Cortex of kidney (tissue), 1 donor: ENCODE measurements around the gene PNPLA6.

Experiments used
- DNase-seq: peaks from one replicate; lab custom pipeline; 2025; lab: John Stamatoyannopoulos, UW

Gene PNPLA6

GRCh38 chr19:7535047-7535997 is at the start of gene PNPLA6:
Gene PNPLA6 (plus strand): TSS chr19:7535717. CDS start chr19:7535789, 72 bp downstream.
- DNase-seq = no peak

DNA sequence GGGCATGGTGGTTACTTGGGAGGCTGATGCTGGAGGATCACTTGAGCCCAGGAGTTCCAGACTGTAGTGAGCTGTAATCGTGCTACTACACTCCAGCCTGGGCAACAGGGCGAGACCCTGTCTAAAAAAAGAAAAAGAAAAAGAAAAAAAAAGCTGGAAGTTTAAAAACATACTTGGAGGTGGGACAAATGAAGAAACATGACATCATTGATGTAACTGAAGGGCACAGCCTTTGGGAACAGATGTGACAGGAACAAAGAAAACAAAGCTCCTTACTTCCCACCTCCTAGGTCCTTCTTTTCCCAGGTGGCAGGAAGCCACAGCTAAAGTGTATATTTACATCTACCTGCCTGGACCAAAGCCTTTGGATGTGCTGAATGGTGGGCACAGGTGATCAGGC is 48.6 kb upstream of the PNPLA6 start:
- no peak for DNase-seq

DNA sequence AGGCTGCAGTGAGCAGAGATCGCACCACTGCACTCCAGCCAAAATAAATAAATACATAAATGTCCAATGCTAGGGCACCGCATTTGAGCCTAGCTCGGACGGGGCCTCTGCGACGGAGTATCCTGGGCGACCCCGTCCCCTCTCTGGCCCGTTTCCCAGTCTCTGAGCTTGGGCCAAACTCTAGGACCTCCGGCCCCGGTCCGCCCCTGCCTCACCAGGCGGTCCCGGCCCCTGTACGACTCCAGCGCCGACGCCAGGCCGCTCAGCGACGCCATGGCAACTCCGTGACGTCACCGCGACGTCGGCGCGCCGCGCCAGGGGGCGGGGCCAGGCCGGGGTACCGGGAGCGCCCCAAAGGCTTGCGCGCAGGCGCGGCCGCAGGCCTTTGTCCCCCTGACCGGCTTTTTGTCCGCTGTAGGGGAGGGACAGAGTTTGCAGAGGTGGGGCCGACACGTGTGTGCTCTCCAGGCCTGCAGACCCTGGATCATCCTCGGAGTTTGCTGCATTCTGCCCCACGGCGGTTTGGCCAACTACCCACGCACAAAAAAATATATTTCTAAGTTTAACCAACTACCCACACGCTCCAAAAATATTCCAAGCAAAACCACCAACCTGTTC is 46.7 kb upstream of the PNPLA6 start, which contains the start of gene PEX11G:
Gene PEX11G, minus strand, starts transcription at position 300 of the 618 bp plus-strand sequence. Its CDS starts 25 bp downstream, at position 275.
- no peak for DNase-seq

- DNase-seq = no peak
Measured at GRCh38 chr19:7489609-7490044, 45.9 kb upstream of the PNPLA6 start.

GRCh38 chr19:7492142-7492541 is 43.4 kb upstream of the PNPLA6 start:
- no peak for DNase-seq

DNA sequence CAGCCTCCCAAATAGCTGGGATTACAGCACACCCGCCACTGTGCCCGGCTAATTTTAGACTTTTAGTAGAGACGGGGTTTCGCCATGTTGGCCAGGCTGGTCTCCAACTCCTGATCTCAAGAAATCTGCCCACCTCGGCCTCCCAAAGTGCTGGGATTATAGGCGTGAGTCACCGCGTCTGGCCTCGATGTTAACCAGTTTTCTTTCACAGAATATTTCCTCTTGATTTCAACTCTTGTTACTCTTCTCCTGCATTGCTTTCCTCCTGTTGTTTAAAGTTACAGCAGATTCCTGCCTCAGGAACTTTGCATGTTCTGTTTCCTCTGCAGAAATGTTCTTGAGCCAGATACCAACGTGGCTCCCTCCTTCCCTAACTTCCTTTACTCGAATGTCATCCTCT is 43.0 kb upstream of the PNPLA6 start:
- DNase-seq = no peak

DNA sequence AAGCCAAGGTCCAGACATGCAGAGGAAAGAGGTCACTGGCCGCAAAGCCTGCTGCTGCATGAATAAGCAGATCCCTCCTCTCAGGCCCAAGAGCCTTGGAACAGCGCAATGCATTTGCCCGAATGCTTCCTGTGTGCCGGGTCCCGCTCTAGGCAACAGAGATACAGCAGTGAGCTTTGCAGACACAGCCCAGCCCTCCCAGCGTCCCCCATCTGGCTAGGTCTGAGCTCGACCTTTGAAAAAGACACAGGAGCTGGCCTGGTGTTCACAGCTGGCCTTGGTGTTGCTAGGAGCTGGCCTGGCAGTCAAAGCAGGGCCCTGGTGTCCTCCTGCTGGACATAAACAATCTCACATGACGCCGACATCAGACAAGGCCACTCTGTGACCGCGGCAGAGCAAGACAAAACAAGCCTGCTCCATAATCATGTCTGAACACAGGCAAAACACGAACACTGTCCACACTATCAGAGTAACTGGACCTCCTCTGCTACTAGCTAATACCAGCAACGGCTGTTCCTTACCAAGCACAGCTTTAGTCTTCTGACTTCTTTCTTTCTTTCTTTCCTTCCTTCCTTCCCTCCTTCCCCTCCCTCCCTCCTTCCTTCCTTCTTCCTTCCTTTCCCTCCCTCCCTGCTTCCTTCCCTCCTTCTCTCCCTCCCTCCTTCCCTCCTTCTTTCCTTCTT is 41.0 kb upstream of the PNPLA6 start:
- no peak for DNase-seq

DNA sequence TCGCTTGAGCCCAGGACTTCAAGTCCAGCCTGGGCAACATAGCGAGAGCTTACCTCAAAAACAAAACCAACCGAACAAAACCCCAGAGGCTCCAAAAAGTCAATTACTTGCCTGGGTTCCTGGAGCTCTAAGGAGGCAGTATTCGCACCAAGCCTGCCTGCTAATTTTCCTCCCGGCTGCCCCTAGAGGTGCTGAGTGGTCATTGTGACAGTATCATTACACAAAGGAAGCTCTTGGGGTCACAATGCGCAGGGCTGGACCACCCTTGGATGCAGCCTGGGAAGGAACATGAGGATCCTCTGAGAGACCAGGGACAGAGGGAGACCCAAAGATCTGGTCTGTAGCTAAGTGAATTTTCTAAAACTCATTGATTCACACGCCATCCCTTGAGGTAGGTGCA is 38.2 kb upstream of the PNPLA6 start:
- DNase-seq = no peak

- no peak for DNase-seq
Measured at GRCh38 chr19:7500811-7501450, 34.6 kb upstream of the PNPLA6 start.

- no peak for DNase-seq
Measured at GRCh38 chr19:7502552-7502951, 33.0 kb upstream of the PNPLA6 start.

DNA sequence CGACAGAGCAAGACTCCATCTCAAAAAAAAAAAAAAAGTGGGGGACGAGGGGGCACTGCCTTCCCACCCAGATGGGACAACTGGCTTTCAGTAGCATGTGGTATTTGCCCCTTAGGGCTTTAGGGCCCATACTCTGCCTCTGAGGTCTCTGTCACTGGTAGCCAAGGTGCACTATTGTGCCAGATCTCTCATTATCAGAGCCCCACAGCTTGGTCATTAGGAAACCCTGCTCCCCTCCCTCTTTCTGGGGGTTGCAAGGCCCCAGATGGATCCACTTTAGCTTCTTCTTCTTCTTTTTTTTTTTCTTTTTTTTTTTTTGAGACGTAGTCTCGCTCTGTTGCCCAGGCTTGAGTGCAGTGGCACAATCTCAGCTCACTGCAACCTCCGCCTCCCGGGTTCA is 30.8 kb upstream of the PNPLA6 start:
- no peak for DNase-seq

GRCh38 chr19:7505288-7505681 is 30.2 kb upstream of the PNPLA6 start:
- DNase-seq = no peak

GRCh38 chr19:7505682-7506384 is 29.7 kb upstream of the PNPLA6 start:
- DNase-seq = no peak

DNA sequence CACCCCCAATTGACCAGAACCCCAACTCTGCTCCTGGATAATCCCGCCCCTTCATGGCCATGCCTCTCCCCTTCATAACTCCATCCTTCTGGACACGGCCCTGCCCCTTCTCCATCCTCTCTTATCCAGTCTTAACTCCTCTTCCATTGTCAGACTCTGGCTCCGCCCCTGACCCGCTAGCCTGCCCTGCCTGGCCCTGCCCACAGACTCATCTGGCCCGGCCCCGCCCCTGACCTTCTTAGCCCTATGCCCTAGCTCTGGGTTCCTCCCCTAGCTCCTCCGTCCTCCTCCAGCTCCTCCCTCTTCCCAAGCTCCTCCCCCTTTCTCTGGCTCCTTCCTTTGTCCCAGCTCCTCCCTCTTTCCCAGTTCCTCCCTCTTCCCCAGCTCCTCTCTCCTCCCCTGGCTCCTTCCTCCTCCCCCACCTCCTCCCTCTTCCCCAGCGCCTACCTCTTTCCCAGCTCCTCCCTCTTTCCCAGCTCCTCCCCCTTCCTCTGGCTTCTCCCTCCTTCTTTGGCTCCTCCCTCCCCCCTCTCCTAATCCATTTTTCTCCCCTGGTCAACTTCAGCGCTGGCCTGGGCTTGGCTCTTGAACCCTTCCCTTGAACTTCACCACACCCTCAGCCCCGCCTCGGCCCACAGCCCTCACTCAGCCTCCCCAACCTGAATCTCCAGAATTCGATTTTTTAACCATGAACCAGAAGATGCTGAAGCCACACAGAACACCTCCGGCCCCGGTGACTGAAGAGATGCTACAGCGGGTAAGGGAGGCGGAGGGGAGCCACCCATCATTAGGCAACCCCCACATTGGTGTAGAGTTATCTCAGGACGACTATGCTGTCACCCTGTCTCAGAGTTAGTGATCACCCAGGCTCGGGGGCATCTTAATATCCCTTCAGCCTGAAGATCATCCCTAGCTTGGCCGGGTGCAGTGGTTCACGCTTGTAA is 28.9 kb upstream of the PNPLA6 start:
- no peak for DNase-seq

GRCh38 chr19:7507884-7508283 is 27.6 kb upstream of the PNPLA6 start:
- DNase-seq = no peak

GRCh38 chr19:7509625-7510024 is 25.9 kb upstream of the PNPLA6 start:
- no peak for DNase-seq

GRCh38 chr19:7512400-7512851 is 23.1 kb upstream of the PNPLA6 start:
- no peak for DNase-seq

DNA sequence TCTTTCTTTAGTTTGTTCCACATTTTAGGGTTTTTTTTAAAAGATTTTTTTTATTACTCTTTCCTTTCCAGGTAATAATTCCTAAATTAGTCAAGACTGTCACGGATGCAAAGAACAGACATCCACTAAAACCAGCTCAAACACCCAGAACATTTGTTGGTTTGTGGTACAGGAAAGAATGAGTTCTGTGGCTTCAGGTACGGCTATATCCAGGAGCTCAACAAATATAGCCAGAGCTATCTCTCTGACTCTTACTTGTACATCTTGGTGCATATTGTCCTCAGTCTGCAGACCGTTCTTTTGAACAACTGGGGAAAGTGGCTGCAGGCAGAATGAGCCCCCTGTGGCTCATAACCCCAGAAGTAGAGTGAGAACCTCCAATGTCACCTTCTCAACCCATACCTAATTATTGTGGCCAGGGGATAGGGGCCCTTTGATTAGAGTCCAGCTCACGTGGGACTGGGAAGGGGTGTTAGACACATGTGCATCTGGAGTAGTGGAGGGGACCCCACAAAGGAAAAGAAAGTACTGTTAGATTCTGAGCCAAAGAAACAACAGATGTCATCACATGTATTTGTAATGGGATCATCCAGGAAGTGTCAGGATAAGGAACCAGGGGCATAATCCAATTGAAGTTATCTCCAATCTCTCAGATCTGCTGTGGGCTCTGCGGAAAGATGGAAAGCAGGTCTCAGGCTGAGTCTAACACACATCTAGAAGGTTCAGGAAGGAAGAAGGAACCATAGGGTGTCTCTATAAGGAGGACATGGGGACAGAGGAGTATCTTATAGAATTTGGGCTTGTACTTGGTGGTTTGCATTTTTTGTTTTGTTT is 21.5 kb upstream of the PNPLA6 start:
- DNase-seq = no peak

GRCh38 chr19:7515110-7515644 is 20.3 kb upstream of the PNPLA6 start:
- DNase-seq = no peak
